Fibroblast of pulmonary artery (primary cell): ENCODE measurements around the gene CHN2.

Experiments
- DNase-seq: peaks from one replicate; pipeline ENCODE4 v3.0.0-alpha.2; 2010; ENCODE audit warnings: low read depth
- H3K4me3 ChIP-seq: replicated peaks from 2 replicates; pipeline ENCODE4 v1.5.1; 2011; ENCODE audit warnings: low read depth, mild to moderate bottlenecking, control low read depth, low read length, moderate library complexity
- TF ChIP-seq, protein P1 (sequence below): IDR thresholded peaks from 2 replicates; pipeline ENCODE4 v1.5.1; 2011; ENCODE audit warnings: mild to moderate bottlenecking, control low read depth, low read length, inconsistent platforms; ENCODE audit errors: missing control alignments

CHN2 gene

DNA sequence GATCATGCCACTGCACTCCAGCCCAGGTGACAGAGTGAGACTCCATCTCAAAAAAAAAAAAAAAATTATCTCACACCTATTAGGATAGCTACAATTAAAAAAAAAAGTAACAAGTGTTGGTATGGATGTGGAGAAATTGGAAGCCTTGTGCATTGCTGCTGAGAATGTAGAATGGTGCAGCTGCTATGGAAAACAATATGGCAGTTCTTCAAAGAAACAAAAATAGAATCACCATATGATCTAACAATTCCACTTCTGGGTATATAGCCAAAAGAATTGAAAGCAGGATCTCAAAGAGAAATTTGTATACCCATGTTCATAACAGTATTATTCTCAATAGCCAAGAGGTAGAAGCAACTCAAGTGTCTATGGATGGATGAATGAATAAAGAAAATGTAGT is 225.4 kb downstream of the CHN2 start:
- DNase-seq: no peak
- no peak overlapping the region for H3K4me3 ChIP-seq
- TF ChIP-seq, protein P1, sequence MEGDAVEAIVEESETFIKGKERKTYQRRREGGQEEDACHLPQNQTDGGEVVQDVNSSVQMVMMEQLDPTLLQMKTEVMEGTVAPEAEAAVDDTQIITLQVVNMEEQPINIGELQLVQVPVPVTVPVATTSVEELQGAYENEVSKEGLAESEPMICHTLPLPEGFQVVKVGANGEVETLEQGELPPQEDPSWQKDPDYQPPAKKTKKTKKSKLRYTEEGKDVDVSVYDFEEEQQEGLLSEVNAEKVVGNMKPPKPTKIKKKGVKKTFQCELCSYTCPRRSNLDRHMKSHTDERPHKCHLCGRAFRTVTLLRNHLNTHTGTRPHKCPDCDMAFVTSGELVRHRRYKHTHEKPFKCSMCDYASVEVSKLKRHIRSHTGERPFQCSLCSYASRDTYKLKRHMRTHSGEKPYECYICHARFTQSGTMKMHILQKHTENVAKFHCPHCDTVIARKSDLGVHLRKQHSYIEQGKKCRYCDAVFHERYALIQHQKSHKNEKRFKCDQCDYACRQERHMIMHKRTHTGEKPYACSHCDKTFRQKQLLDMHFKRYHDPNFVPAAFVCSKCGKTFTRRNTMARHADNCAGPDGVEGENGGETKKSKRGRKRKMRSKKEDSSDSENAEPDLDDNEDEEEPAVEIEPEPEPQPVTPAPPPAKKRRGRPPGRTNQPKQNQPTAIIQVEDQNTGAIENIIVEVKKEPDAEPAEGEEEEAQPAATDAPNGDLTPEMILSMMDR: no peak

DNA sequence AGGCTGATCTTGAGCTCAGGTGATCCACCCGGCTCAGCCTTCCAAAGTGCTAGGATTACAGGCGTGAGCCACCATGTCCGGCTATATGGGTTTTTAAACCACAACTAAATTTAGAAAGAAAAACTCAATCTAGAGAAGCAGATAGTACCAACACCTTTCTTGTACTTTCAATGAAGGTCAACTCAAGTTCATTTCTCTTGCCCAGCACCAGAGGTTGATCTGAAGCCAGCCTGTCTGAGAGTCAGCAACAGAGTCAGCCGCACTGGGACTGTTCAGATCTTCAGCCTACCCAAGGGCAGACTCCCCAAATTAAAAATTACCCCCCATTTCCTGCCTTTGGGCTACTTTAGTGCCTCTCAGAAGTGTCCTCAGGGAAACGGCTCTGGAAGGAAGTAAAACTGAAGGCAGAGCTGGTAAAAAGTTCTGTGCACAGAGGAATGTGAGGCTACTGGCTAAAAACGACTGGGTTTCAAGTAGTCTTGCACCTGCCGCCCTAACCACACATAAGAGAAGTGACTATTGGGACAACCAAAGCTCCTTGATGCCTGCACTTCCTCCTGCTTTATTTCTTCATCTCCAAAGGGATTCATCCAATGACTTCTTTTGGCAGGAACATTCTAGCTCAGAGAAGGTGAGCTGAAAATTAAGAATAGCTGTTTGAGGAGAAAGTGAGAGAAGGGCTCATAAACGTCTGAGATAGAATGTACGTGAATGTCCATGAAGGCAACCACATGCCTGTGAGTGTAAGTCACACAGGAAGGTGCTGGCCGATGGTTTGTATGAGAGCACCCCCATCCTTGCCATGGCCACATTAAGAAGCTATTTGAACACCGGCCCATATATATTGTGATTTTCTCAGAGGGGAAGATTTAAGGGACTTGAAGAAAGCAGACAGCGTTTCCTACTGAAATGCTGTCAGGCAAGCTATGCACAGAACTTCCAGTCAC is 226.7 kb downstream of the CHN2 start:
- no peak for DNase-seq
- H3K4me3 ChIP-seq: no peak overlapping the region
- TF ChIP-seq, protein P1: no peak

DNA sequence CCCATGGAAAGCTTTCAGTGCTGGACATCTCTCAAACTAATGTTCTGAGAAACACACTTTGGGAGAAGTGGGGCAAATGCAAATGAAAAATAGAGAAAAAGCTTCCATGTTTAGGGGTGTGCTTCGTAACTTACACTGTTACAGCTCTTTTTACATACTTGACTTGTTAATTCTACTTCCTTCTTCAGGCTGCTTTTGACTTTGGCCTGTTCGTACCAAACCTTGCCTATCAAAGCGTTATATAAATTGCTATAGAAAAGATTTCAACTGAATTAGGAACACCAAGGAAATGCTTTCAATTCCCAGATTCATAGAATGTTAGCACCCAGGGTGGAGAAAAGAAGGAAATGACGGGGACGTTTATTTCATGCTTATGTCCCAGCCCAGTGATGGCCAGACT is 228.3 kb downstream of the CHN2 start:
- no peak overlapping the region for H3K4me3 ChIP-seq
- DNase-seq: no peak
- TF ChIP-seq, protein P1: no peak

DNA sequence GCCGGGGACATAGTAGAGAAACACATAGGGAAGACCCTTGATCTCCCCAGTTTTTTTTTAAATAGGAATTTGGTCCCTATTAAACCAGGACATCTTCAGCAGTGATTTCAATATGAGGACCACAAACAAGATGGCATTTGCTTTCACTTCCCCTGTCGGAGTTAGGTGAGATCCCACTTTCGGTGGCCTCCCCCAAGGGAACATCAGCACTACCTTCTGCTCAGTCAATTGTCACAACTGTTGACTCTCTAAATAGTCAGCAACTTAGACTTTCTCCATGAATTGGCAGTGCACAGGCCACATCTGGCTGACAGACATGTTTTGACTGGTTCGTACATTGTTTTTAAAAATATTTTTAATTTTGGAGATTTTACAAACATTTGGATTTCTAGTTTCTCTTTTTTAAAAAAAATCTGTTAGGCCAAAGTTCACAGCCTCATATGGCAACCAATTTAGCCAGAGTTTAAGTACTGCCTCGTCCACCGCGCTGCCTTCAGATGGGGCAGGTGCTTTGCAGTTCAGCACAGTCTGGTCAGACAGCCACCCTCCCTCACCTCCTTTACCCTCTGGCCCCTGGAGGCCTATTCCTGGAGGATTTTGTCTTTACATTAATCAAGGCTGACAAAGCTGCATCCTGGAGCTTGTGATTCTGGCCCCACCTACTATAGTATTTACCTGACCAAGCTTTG is 229.9 kb downstream of the CHN2 start:
- DNase-seq: no peak
- no peak overlapping the region for H3K4me3 ChIP-seq
- TF ChIP-seq, protein P1: no peak

DNA sequence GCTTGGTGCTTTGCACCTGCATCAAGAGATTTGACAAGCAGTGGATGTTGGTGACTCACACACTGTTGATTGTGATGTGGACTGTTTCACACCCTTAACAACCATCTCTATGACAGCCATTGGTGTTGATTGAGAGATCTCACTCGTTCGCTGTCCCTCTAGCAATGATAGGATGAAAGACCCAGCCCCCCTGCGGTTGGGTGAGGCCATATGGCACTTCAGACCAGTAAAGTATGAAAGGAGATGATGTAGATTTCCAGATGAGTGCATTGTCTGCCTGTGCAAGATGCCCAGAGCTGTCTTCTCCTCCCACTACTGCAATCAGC is 230.4 kb downstream of the CHN2 start:
- no peak overlapping the region for H3K4me3 ChIP-seq
- TF ChIP-seq, protein P1: no peak

DNA sequence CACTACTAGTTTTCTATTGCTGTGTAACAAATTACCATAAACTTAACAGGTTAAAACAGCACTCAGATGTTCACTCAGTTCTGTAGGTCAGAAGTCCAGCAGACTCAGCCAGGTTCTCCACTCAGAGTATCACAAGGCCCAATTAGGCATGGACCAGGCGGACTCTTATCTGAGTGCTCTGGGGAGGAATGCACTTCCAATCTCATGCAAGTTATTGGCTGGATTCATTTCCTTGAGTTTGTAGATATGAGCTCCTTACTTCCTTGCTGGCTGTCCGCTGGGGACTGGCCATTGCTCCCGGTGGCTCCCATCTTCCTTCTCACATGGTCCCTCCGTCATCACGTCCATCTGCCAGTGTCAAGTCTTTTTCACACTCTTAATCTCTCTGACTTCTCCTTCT is 232.0 kb downstream of the CHN2 start:
- TF ChIP-seq, protein P1: no peak
- H3K4me3 ChIP-seq: no peak overlapping the region
- no peak for DNase-seq

More for the DNA sequence above, 230.4 kb downstream of the CHN2 start:
- no peak for DNase-seq
